ENCODE results near the gene HES6. TPM values are rescaled to one million over a fixed set of nuclear protein-coding genes. Genes with fewer than 3 reads are reported as not detected.

Gene HES6
- total RNA-seq, 4 donors from 2014 or later, result 9.5 to 33.3 (median 10.2) TPM; not detected in 1

- Histone ChIP-seq H3K4me1 (no peaks in the 10 kb centered on the region), H3K9me3 (no peaks in the 10 kb centered on the region), H3K27me3 (no peaks in the 10 kb centered on the region), H3K27ac (no peak overlapping the region), H3K36me3 (no peaks in the 10 kb centered on the region), H3K4me3 (no peak overlapping the region)
- TF ChIP-seq POLR2A (IDR thresholded peaks at IDR 0.05), result no peak
- TF ChIP-seq CTCF (IDR thresholded peaks at IDR 0.05), result no peak
- DNase-seq, result no peak
- intact Hi-C loops (cut with DNase I; ENCODE audit: low total_unique reads), result no loop called here
Observed at GRCh38 chr2:238271061-238271554, 31.3 kb upstream of the HES6 start.

GRCh38 chr2:238270606-238271005 is 30.8 kb upstream of the HES6 start:
- H3K4me1 ChIP-seq, result no peaks in the 10 kb centered on the region
- no peak for DNase-seq
- H3K36me3 ChIP-seq, result no peaks in the 10 kb centered on the region
- TF ChIP-seq CTCF (IDR thresholded peaks at IDR 0.05) (no peak), POLR2A (IDR thresholded peaks at IDR 0.05) (no peak)
- no peaks in the 10 kb centered on the region for H3K9me3 ChIP-seq
- H3K27ac ChIP-seq, result no peak overlapping the region
- H3K4me3 ChIP-seq, result no peak overlapping the region
- intact Hi-C loops (cut with DNase I; ENCODE audit: low total_unique reads), result no loop called here
- H3K27me3 ChIP-seq, result no peaks in the 10 kb centered on the region

GRCh38 chr2:238269741-238270140 is 29.9 kb upstream of the HES6 start:
- Histone ChIP-seq H3K4me1 (no peaks in the 10 kb centered on the region), H3K27me3 (no peaks in the 10 kb centered on the region), H3K9me3 (no peaks in the 10 kb centered on the region), H3K27ac (no peak overlapping the region), H3K4me3 (no peak overlapping the region), H3K36me3 (no peaks in the 10 kb centered on the region)
- intact Hi-C loops (cut with DNase I; ENCODE audit: low total_unique reads), result loop anchor here (10.0 kb wide), 1 partner anchor 65 kb away; the partner anchor contains the start of gene ILKAP
- no peak for TF ChIP-seq POLR2A (IDR thresholded peaks at IDR 0.05)
- TF ChIP-seq CTCF (IDR thresholded peaks at IDR 0.05), result no peak
- no peak for DNase-seq

- no peaks in the 10 kb centered on the region for H3K4me1 ChIP-seq
- no peak overlapping the region for H3K4me3 ChIP-seq
- no peak for DNase-seq
- H3K27ac ChIP-seq, result no peak overlapping the region
- intact Hi-C loops (cut with DNase I; ENCODE audit: low total_unique reads), result loop anchor here (10.0 kb wide), 1 partner anchor 63 kb away; the partner anchor contains the start of gene ILKAP
- no peaks in the 10 kb centered on the region for H3K9me3 ChIP-seq
- no peaks in the 10 kb centered on the region for H3K36me3 ChIP-seq
- no peaks in the 10 kb centered on the region for H3K27me3 ChIP-seq
- TF ChIP-seq CTCF (IDR thresholded peaks at IDR 0.05) (no peak), POLR2A (IDR thresholded peaks at IDR 0.05) (no peak)
Observed at GRCh38 chr2:238267884-238268680, 28.2 kb upstream of the HES6 start.

GRCh38 chr2:238267341-238267710 is 27.5 kb upstream of the HES6 start:
- Histone ChIP-seq H3K4me3 (no peak overlapping the region), H3K36me3 (no peaks in the 10 kb centered on the region), H3K9me3 (no peaks in the 10 kb centered on the region), H3K27ac (no peak overlapping the region), H3K4me1 (no peaks in the 10 kb centered on the region), H3K27me3 (no peaks in the 10 kb centered on the region)
- TF ChIP-seq CTCF (IDR thresholded peaks at IDR 0.05) (no peak), POLR2A (IDR thresholded peaks at IDR 0.05) (no peak)
- intact Hi-C loops (cut with DNase I; ENCODE audit: low total_unique reads), result loop anchor here (10.0 kb wide), 1 partner anchor 63 kb away; the partner anchor contains the start of gene ILKAP
- DNase-seq, result no peak

All from uterus (tissue), 4 donors.